Measurements from ENCODE around the gene HSP90AB1.

Gene HSP90AB1
- 741 to 5,276 (median 1,117) reads per million in 3 experiments for total RNA-seq

GRCh38 chr6:44246663-44247337 is at the start of gene HSP90AB1:
HSP90AB1 (plus strand) TSS chr6:44247101; CDS start chr6:44248630, 1,529 bp downstream.
- DNase-seq, result peak; percentile 98

GRCh38 chr6:44198684-44199083 is 48.2 kb upstream of the HSP90AB1 start:
- DNase-seq, result no peak

GRCh38 chr6:44199883-44200282 is 47.0 kb upstream of the HSP90AB1 start:
- DNase-seq, result no peak

- DNase-seq, result no peak
These were observed 45.7 kb upstream of the HSP90AB1 start for GRCh38 chr6:44201200-44201599.

- no peak for DNase-seq
These were observed 45.1 kb upstream of the HSP90AB1 start for GRCh38 chr6:44201638-44202303.

- DNase-seq, result no peak
These were observed 44.4 kb upstream of the HSP90AB1 start for GRCh38 chr6:44202332-44202971.

- no peak for DNase-seq
These were observed 43.7 kb upstream of the HSP90AB1 start for GRCh38 chr6:44202972-44203750.

GRCh38 chr6:44203955-44204354 is 42.9 kb upstream of the HSP90AB1 start:
- no peak for DNase-seq

- no peak for DNase-seq
These were observed 38.9 kb upstream of the HSP90AB1 start for GRCh38 chr6:44207966-44208365.

GRCh38 chr6:44211284-44211683 is 35.6 kb upstream of the HSP90AB1 start:
- DNase-seq, result no peak

GRCh38 chr6:44214307-44214706 is 32.6 kb upstream of the HSP90AB1 start:
- no peak for DNase-seq

GRCh38 chr6:44216677-44217331 is 30.1 kb upstream of the HSP90AB1 start, which contains the start of gene MYMX:
MYMX (plus strand) TSS chr6:44216926; CDS start chr6:44217472, 546 bp downstream.
- DNase-seq, result no peak

- no peak for DNase-seq
These were observed 29.4 kb upstream of the HSP90AB1 start for GRCh38 chr6:44217332-44218143.

- DNase-seq, result no peak
These were observed 27.7 kb upstream of the HSP90AB1 start for GRCh38 chr6:44219053-44219814.

- DNase-seq, result no peak
These were observed 26.8 kb upstream of the HSP90AB1 start for GRCh38 chr6:44219815-44220784.

GRCh38 chr6:44220913-44221290 is 26.0 kb upstream of the HSP90AB1 start:
- DNase-seq, result no peak

GRCh38 chr6:44221291-44221960 is 25.5 kb upstream of the HSP90AB1 start:
- peak; percentile 72 for DNase-seq

GRCh38 chr6:44221961-44222335 is 25.0 kb upstream of the HSP90AB1 start:
- DNase-seq, result no peak
